Stimulated activated CD8-positive, alpha-beta memory T cell treated with anti-CD3 and anti-CD28 coated beads, Interleukin-7, amount 100 ng/mL, for 1 hour (primary cell): ENCODE measurements around the gene CCDC174.
A peak's percentile ranks its signal among the peaks of the same experiment; 100 is the strongest.

Experiments
- DNase-seq, 2 donors: peaks; one replicate each; pipeline ENCODE4 v3.0.0-alpha.2; 2020; ENCODE audit warnings: low read depth in 2 of 2

The CCDC174 gene

DNA sequence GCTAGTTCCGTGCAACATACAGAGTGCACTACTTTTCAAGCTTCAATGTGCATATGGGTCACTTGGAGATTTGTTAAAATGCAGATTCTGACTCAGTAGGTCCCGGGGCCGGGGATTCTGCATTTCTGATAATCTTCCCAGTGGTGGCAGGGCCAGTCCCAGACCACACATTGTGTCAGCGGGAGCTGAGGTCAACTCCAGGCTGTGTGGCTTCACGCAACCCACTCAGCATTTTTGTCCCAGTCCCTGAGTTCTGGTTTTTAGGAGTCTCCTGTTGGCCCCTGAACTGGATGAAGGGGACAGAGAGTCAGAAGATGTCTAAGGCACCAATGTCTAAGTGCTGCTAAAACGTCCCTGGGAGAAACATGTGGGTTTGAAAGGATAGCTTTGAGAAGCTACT, 26.1 kb upstream of the CCDC174 start:
- DNase-seq, result no peak

DNA sequence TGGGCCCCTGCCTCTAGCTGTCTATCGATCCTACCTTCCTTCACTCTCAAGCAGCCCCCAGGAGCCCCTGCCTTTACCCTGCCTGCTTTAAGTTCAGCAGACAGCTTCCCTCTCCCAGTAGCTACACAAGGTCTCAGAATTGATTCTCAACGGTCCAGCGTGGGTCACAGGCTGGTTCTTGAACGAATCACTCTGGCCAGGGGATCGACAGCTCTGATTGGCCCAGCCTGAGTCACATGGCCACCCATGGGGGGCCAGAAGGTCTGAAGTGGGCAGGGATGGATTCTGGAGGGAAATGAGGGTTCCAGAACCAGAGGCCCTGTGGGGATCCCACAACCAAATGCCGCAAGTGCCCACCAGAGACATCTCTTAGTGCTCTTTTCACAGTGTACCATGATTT, 23.7 kb upstream of the CCDC174 start:
- no peak for DNase-seq

- no peak for DNase-seq
Observed at GRCh38 chr3:14628406-14628805, 23.2 kb upstream of the CCDC174 start.

GRCh38 chr3:14630404-14631100, 21.0 kb upstream of the CCDC174 start:
- no peak for DNase-seq

GRCh38 chr3:14631101-14631497, 20.5 kb upstream of the CCDC174 start:
- no peak for DNase-seq

GRCh38 chr3:14631687-14632441, 19.7 kb upstream of the CCDC174 start:
- DNase-seq, result no peak

GRCh38 chr3:14632442-14632930, 19.1 kb upstream of the CCDC174 start:
- DNase-seq, result no peak

GRCh38 chr3:14633417-14633816, 18.1 kb upstream of the CCDC174 start:
- DNase-seq, result no peak

GRCh38 chr3:14633819-14634424, 17.6 kb upstream of the CCDC174 start:
- peak in 1 of 2 donors; percentile 36 for DNase-seq

- no peak for DNase-seq
Observed at GRCh38 chr3:14634763-14635400, 16.7 kb upstream of the CCDC174 start.

- DNase-seq, result no peak
Observed at GRCh38 chr3:14636496-14637087, 15.0 kb upstream of the CCDC174 start.

DNA sequence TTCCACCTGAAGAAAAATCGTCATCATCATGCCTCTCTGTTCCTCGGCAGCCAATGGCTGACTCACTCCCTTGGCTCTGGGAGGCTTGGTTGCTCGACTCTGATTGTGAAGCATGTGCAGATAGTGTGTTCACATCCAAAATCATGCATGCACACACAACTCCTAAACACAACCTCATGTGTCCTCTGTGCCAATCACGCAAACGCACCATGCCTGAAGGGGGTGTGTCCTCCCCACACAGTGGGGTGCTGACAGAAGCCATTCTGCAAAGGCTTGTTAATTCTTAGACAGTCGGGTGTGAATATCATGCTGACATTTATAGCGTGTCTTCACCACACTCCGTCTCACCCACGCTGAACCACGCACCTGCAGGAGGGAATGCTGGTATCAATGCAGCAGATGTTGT, 11.4 kb upstream of the CCDC174 start:
- no peak for DNase-seq

- DNase-seq, result no peak
Observed at GRCh38 chr3:14640734-14641133, 10.8 kb upstream of the CCDC174 start.

DNA sequence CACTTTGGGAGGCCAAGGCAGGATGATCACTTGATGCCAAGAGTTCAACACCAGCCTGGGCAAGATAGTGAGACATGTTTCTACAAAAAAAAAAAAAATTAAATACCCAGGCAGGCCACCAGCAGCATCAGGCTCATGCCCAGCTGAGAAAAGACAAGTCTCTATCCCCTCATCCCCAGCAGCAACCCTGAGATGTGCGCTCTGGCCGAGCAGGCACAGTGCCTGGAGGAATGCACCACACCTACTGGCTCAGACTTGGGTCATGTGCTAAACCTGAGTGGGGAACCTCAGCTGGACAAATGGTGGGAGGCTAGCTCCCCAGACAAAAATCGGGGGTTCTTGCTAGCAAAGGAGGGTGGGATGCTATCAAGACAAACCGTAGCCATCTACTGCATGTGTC, 10.2 kb upstream of the CCDC174 start:
- no peak for DNase-seq

GRCh38 chr3:14645453-14645852, 6.1 kb upstream of the CCDC174 start:
- no peak for DNase-seq

DNA sequence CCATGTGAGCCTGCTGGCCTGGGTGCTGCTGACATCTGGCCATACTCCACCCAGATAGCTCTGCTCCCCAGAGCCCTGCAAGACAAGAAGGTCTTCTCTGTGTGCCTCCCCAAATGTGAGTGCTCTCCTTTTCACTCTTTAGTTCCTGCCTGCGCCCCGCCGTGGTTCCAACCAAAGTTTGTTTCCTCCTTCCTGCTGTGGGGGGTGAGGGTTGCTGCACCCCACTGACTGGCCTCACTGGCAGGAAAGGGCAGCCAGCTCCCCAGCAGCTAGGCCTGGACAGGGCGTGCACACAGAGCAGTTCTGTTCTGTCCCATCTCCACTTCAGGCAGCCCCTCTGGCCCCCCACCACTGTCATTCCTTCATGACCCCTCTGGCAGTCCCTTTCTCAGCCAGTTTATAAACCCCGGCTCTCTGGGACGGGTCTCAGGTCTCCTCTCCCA, 5.4 kb upstream of the CCDC174 start:
- DNase-seq, result no peak

- DNase-seq, result no peak
Observed at GRCh38 chr3:14646589-14647413, 4.8 kb upstream of the CCDC174 start.

- no peak for DNase-seq
Observed at GRCh38 chr3:14647976-14648955, 3.3 kb upstream of the CCDC174 start.

DNA sequence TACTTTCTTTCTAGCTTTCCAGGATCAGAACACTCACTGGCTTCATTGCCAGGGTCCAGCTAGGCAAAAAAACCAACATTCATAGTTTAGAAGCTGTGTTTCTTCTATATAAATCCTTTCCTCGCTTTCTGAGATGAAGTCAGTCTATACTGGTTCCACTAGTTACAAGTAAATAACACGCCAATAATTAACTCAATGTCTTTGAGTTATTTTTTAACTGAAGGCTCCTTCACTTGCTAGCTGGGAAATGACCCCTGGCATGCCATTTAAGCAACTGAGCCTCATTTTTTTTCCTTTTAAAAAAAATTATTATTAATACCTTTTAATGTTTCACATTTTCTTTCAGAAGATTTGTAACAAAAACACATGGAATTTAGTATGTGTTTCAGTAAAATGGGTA, 2.1 kb upstream of the CCDC174 start:
- DNase-seq, result no peak

DNA sequence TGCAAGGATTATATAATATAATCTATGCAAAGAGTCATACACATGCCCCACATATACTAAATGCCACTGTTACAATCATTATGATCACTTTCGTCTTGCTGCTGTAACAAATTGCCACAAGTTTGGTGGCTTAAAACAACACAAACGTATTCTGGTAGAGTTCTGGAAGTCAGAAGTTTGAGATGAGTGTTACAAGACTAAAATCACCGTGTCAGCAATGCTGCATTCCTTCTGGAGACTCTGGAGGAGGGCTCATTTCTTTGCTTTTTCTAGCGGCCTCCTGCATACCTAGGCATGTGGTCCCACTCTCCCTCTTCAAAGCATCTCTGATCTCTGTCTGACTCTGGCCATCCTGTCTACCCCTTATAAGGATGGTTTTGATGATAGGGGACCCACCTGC, 1.4 kb upstream of the CCDC174 start:
- no peak for DNase-seq
